Nephron (organoid): ENCODE measurements around the gene SFXN1.

Source experiments
- H3K27ac Mint-ChIP-seq, 3 experiments: 2 replicates each; pipeline ENCODE4 v1.8.0; 2020; ENCODE audit warnings: mixed read lengths in 3 of 3, mild to moderate bottlenecking in 2 of 3, moderate library complexity in 1 of 3
- H3K27me3 Mint-ChIP-seq: 2 replicates; pipeline ENCODE4 v1.8.0; 2021; ENCODE audit warnings: low read depth, mild to moderate bottlenecking, moderate library complexity, mixed read lengths
- H3K36me3 Mint-ChIP-seq: 2 replicates; pipeline ENCODE4 v1.8.0; 2020; ENCODE audit warnings: low read depth, mixed read lengths
- H3K4me1 Mint-ChIP-seq: 2 replicates; pipeline ENCODE4 v1.8.0; 2020; ENCODE audit warnings: mixed read lengths
- H3K4me3 Mint-ChIP-seq, 3 experiments: 2 replicates each; pipeline ENCODE4 v1.8.0; 2020; ENCODE audit warnings: mild to moderate bottlenecking in 3 of 3, mixed read lengths in 3 of 3, moderate library complexity in 2 of 3
- H3K9me3 Mint-ChIP-seq: 2 replicates; pipeline ENCODE4 v1.8.0; 2020; ENCODE audit warnings: mixed read lengths
- TF ChIP-seq, protein P1 (sequence below), 3 experiments: fragments of 200-600 bp; sonication (generic); IDR thresholded peaks; one replicate each; pipeline ENCODE4 v1.5.0; 2021; ENCODE audit warnings: antibody characterized with exemption in 3 of 3; ENCODE audit not compliant: unreplicated experiment in 3 of 3

The SFXN1 gene

DNA sequence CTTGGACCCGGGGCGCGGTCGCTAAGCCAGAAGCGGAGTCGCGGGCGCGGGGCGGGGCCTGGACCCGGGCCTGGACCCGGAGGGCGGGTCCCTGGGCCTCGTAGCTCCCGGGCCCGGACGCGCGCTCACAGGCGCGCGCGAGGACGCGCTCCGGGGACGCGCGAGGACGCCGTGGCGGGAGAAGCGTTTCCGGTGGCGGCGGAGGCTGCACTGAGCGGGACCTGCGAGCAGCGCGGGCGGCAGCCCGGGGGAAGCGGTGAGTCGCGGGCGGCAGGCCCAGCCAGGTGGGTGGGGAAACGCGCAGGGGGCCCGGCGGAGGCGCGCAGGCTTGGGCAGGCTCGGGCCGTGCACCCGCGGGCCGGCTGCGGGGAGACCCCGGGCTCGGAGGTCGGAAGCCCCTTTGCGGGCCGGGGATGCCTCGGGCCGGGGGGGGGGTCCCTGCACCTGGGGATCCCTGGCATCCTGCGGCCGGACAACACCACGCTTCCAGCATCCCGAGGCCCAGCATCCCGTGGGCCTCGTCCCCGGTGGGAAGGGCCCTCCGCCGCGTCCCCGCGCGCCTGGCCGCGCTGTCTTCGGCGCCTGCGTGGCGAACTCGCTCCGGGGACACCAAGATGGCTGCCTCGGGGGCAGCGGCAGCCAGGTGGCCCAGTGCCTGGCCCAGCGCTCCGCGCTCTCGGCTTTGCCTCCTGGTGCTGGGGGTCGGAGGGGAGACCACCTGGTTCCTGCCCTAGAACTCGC lies at the start of gene SFXN1:
SFXN1 (plus strand) TSS at position 177 of the 741 bp plus-strand sequence. CDS start 13,544 bp downstream, outside the sequence.
- peaks cover 3% of the 10 kb centered on the region for H3K9me3 Mint-ChIP-seq
- TF ChIP-seq, protein P1, sequence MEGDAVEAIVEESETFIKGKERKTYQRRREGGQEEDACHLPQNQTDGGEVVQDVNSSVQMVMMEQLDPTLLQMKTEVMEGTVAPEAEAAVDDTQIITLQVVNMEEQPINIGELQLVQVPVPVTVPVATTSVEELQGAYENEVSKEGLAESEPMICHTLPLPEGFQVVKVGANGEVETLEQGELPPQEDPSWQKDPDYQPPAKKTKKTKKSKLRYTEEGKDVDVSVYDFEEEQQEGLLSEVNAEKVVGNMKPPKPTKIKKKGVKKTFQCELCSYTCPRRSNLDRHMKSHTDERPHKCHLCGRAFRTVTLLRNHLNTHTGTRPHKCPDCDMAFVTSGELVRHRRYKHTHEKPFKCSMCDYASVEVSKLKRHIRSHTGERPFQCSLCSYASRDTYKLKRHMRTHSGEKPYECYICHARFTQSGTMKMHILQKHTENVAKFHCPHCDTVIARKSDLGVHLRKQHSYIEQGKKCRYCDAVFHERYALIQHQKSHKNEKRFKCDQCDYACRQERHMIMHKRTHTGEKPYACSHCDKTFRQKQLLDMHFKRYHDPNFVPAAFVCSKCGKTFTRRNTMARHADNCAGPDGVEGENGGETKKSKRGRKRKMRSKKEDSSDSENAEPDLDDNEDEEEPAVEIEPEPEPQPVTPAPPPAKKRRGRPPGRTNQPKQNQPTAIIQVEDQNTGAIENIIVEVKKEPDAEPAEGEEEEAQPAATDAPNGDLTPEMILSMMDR (IDR thresholded peaks at IDR 0.05; ENCODE audit: unreplicated experiment in 3 of 3), result no peak

DNA sequence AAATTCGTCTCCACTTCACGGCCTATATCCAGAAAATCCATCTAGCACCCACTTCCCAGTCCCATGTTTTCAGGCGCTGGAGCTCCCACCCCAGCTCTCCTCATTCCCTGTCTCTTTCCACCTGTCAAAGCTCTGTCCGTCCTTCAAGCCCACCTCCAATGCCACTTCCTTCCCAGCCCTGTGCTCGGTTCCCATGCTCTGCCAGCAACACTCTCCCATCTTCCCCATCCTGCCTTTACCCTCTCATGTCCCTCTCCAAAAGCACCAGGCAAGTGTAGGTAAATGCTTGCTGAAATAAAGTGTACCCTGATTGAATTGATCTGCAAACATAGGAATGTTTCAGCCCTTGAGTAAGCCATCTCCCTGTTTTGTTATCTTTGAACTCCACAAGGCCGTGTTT lies 43.6 kb upstream of the SFXN1 start:
- H3K4me1 Mint-ChIP-seq, result no peaks in the 10 kb centered on the region
- H3K27me3 Mint-ChIP-seq, result peaks cover 43% of the 10 kb centered on the region
- TF ChIP-seq, protein P1 (IDR thresholded peaks at IDR 0.05; ENCODE audit: unreplicated experiment in 3 of 3), result no peak
- no peaks in the 10 kb centered on the region for H3K9me3 Mint-ChIP-seq
- no peak overlapping the region for H3K4me3 Mint-ChIP-seq
- H3K27ac Mint-ChIP-seq, result no peak overlapping the region
- H3K36me3 Mint-ChIP-seq, result no peaks in the 10 kb centered on the region

More for the DNA sequence above, at the start of gene SFXN1:
- Mint-ChIP-seq H3K4me3 (peak within 1 kb of the TSS; percentile 93 to 97 (median 94)), H3K27ac (peak within 1 kb of the TSS; percentile 34 to 94 (median 91)), H3K36me3 (peaks cover 35% of the 10 kb centered on the region), H3K27me3 (peaks cover 17% of the 10 kb centered on the region), H3K4me1 (peaks cover 24% of the 10 kb centered on the region)

- Mint-ChIP-seq H3K9me3 (no peaks in the 10 kb centered on the region), H3K4me3 (no peak overlapping the region), H3K4me1 (no peaks in the 10 kb centered on the region), H3K27ac (no peak overlapping the region), H3K27me3 (peaks cover 50% of the 10 kb centered on the region), H3K36me3 (no peaks in the 10 kb centered on the region)
- TF ChIP-seq, protein P1 (IDR thresholded peaks at IDR 0.05; ENCODE audit: unreplicated experiment in 3 of 3), result no peak
Observed at GRCh38 chr5:175436359-175436758, 42.0 kb upstream of the SFXN1 start.

DNA sequence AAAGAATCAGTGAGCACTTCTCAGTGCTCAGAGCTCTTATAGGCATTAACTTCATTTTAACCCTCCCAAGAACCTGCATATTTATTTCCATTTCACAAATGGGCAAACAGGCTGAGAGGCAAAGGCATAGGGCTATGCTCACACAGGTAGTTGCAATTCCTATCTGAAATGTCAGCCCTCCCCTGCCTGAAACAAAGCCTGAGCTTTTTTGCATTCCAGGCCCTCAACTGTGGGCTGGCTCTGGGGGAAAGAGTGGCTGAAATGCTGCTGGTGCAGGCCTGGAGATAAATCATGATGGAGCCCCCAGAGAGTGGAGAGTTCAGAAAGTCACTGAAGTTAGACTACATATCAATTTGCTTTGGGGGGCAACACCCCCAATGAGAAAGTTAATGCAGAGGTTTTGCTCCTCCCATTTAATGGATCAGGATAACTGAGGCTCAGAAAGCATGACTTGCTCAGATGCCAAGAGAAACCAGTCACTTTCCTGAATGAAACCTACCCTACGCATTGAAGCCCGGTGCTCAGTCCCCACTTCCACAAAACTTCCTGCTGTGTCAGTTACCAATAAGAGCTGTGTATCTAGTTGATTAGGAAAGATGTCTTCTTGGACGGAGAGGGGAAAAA lies 40.0 kb upstream of the SFXN1 start:
- H3K4me3 Mint-ChIP-seq, result no peak overlapping the region
- H3K36me3 Mint-ChIP-seq, result no peaks in the 10 kb centered on the region
- no peaks in the 10 kb centered on the region for H3K4me1 Mint-ChIP-seq
- H3K27ac Mint-ChIP-seq, result no peak overlapping the region
- TF ChIP-seq, protein P1 (IDR thresholded peaks at IDR 0.05; ENCODE audit: unreplicated experiment in 3 of 3), result no peak
- peaks cover 62% of the 10 kb centered on the region for H3K27me3 Mint-ChIP-seq
- no peaks in the 10 kb centered on the region for H3K9me3 Mint-ChIP-seq

DNA sequence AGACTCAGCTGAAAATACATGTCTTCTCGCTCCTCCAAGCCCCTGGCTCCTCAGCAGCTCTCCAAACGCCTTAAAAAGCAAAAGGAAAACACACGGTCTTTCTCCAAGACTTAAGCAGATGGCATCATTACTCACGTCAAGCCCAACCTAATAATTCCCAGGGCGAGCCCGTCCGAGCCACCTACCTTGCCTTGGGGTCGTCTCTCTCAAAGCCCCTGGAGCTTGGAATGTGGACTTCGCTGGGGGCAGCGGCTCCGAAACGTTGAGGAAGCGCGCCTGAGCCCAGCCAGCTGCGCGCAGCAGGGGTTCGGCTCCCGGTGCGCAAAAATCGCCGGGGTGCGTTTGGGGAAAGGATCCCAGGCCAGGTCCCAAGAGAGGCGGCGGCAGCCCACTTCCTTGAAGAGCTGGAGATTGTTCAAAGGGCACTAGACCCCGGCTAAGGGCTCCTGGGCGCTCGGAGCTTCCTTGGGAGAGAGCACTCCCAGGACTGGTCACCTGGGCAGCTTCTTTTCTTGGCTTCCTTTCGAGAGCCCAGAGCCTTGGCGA lies 34.8 kb upstream of the SFXN1 start:
- Mint-ChIP-seq H3K27ac (no peak overlapping the region), H3K9me3 (no peaks in the 10 kb centered on the region), H3K36me3 (no peaks in the 10 kb centered on the region), H3K27me3 (peaks cover 92% of the 10 kb centered on the region), H3K4me1 (peaks cover 4% of the 10 kb centered on the region), H3K4me3 (peak overlapping the region; percentile 3 to 70 (median 39))
- TF ChIP-seq, protein P1 (IDR thresholded peaks at IDR 0.05; ENCODE audit: unreplicated experiment in 3 of 3), result no peak
